Epithelial cell of prostate (primary cell): ENCODE measurements around the gene PARP12.

Experiments
- DNase-seq: peaks from one replicate; pipeline ENCODE4 v3.0.0-alpha.2; 2011; ENCODE audit warnings: low read depth, low spot score
- H3K27ac ChIP-seq: fragments of 450-650 bp; 2 replicates; pipeline ENCODE4 v1.5.1; 2017; ENCODE audit warnings: mild to moderate bottlenecking

The PARP12 gene

GRCh38 chr7:139976055-139976837 is 86.5 kb downstream of the PARP12 start:
- no peak overlapping the region for H3K27ac ChIP-seq
- no peak for DNase-seq

- DNase-seq = no peak
- H3K27ac ChIP-seq = no peak overlapping the region
Measured at GRCh38 chr7:139974179-139974811, 88.5 kb downstream of the PARP12 start.
